ENCODE data around the gene GORASP2. TPM values are rescaled to one million over a fixed set of nuclear protein-coding genes. Genes with fewer than 3 reads are reported as not detected.

Gene GORASP2
- total and polyA plus RNA-seq, 2 of the 8 experiments (the other 6 are each of a cell fraction or from before 2014, with no cell fraction given): 86.8 to 214 TPM

DNA sequence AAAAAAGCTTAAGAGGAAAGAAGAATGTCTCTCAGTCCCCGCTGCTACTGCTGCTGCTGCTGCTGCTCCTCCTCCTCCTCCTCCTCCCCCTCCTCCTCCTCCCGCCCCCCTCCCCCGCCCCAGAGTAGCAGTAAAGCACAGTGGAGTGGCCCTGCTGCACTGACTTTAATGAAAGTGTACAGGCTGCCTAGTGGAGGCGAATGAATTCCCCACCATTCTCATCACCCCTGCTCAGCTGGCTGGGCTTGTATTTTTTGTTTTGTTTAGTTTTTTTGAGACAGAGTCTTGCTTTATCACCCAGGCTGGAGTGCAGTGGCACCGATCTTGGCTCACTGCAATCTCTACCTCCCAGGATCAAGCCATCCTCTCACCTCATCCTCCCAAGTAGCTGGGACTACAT lies 34.3 kb downstream of the GORASP2 start:
- Histone ChIP-seq H3K79me2 (ENCODE audit: control insufficient read depth in 1 of 2, insufficient read depth in 2 of 2, low read length in 2 of 2) (no peaks in the 10 kb centered on the region), H3K18ac (ENCODE audit: extremely low read depth, low read length) (no peak overlapping the region), H2BK15ac (ENCODE audit: low read length) (no peak overlapping the region), H3K14ac (ENCODE audit: insufficient read length) (no peak overlapping the region), H3K9me3 (ENCODE audit: insufficient read depth in 2 of 2, low read depth in 1 of 2, low read length in 1 of 2) (no peaks in the 10 kb centered on the region), H3K27me3 (replicated peaks in 1 of 4; ENCODE audit: control insufficient read depth in 3 of 4, extremely low read depth in 1 of 4, insufficient read depth in 3 of 4, low read length in 3 of 4) (no peaks in the 10 kb centered on the region), H3K4me2 (ENCODE audit: insufficient read depth in 1 of 2, low read depth in 2 of 2, low read length in 2 of 2) (no peak overlapping the region), H3K56ac (replicated peaks; ENCODE audit: insufficient read length, low read depth, low read length) (no peak overlapping the region), H2AFZ (ENCODE audit: low read length) (no peak overlapping the region), H3K4ac (replicated peaks; ENCODE audit: insufficient read length, low read depth, low read length) (no peak overlapping the region), H3K23ac (ENCODE audit: insufficient read length) (no peak overlapping the region), H3K23me2 (ENCODE audit: low read depth, low read length) (no peaks in the 10 kb centered on the region), H4K8ac (ENCODE audit: extremely low read depth, insufficient read depth, low read length) (no peak overlapping the region), H2BK12ac (ENCODE audit: low read depth, low read length) (no peak overlapping the region), H2BK5ac (ENCODE audit: low read depth, low read length) (no peak overlapping the region), H2BK20ac (ENCODE audit: low read length) (no peak overlapping the region), H4K20me1 (replicated peaks in 1 of 2; ENCODE audit: control insufficient read depth in 1 of 2, insufficient read depth in 2 of 2, low read length in 2 of 2) (peaks cover 0 to 2% of the 10 kb centered on the region in 2 experiments), H3K9ac (replicated peaks in 1 of 4; ENCODE audit: extremely low read depth in 1 of 4, low read depth in 3 of 4, low read length in 3 of 4) (no peak overlapping the region), H3K4me1 (replicated peaks in 1 of 4; ENCODE audit: control insufficient read depth in 3 of 4, insufficient read depth in 4 of 4, low read length in 3 of 4) (no peaks in the 10 kb centered on the region), H4K5ac (ENCODE audit: insufficient read length, low read depth, low read length) (no peak overlapping the region), H3K4me3 (ENCODE audit: extremely low read depth in 1 of 4, insufficient read depth in 2 of 4, low read depth in 3 of 4, low read length in 4 of 4) (no peak overlapping the region), H3K27ac (ENCODE audit: low read depth, low read length) (no peak overlapping the region), H3K79me1 (ENCODE audit: low read depth, low read length) (no peaks in the 10 kb centered on the region), H2AK5ac (ENCODE audit: low read depth, low read length) (no peak overlapping the region), H3K36me3 (ENCODE audit: control insufficient read depth in 2 of 4, insufficient read depth in 4 of 4, low read length in 3 of 4) (peaks cover 25 to 74% (median 66%) of the 10 kb centered on the region in 4 experiments), H2BK120ac (replicated peaks; ENCODE audit: low read depth, low read length) (no peak overlapping the region), H4K91ac (replicated peaks; ENCODE audit: insufficient read length, low read length) (no peak overlapping the region)
- ChIA-PET CTCF (ENCODE audit: partially characterized antibody) (interaction anchor here (1.2 kb wide), 1 partner anchor 34 kb away, joined by 3 read pairs; the partner anchor contains the start of gene GORASP2), POLR2A (ENCODE audit: partially characterized antibody) (interaction anchor here (2.3 kb wide), 1 partner anchor 11 kb away, joined by 7 read pairs; no protein-coding TSS in a partner anchor)
- FAIRE-seq (no peak), DNase-seq (ENCODE audit: low read depth in 1 of 2, low spot score in 2 of 2) (no peak)
- 92% methylated on average over 2 of the region's 5 CpGs; no CpG with 5 or more reads in 1 of the 2 experiments for WGBS, 2 experiments (ENCODE audit: extremely low coverage in 1 of 2, insufficient coverage in 1 of 2, insufficient read length in 1 of 2, insufficient replicate concordance in 2 of 2, low coverage in 1 of 2, low lambda C conversion rate in 2 of 2, missing lambda C conversion rate in 1 of 2)
- TF ChIP-seq POU5F1 (IDR thresholded peaks at IDR 0.05; ENCODE audit: low read depth, low read length): no peak
- no peak for TF ChIP-seq POLR2AphosphoS5 (IDR thresholded peaks at IDR 0.05; ENCODE audit: low read depth, low read length)
- TF ChIP-seq SIRT6 (IDR thresholded peaks at IDR 0.05; ENCODE audit: low read length): no peak
- no peak for TF ChIP-seq BCL11A (IDR thresholded peaks at IDR 0.05; ENCODE audit: low read depth in 2 of 2, low read length in 2 of 2)
- TF ChIP-seq BRCA1 (IDR thresholded peaks at IDR 0.05; ENCODE audit: low read depth, low read length): no peak
- no peak for TF ChIP-seq EZH2 (IDR thresholded peaks at IDR 0.05; ENCODE audit: low read depth, low read length, severe bottlenecking)
- TF ChIP-seq SIX5 (IDR thresholded peaks at IDR 0.05; ENCODE audit: low read depth, low read length): no peak

All from H1 (cell line).